PC-9 (cell line): Measurements from ENCODE around the gene NLK.

Source experiments
- CTCF ChIP-seq: fragments of 200-600 bp; sonication (generic); conservative IDR thresholded peaks from 2 replicates; pipeline ENCODE4 v1.6.1; 2017; ENCODE audit warnings: mixed run types, antibody characterized with exemption, mild to moderate bottlenecking, moderate library complexity
- EZH2 ChIP-seq: fragments of 200-600 bp; sonication (generic); IDR thresholded peaks from 2 replicates; pipeline ENCODE4 v1.8.0; 2017; ENCODE audit warnings: antibody characterized with exemption, low read depth

- no peak for TF ChIP-seq CTCF
- no peak for TF ChIP-seq EZH2
These were observed 146.4 kb downstream of the NLK start for GRCh38 chr17:28188841-28189263.
